ENCODE results near the gene TTC39C.

- TF ChIP-seq CTCF (conservative IDR thresholded peaks at IDR 0.05; ENCODE audit: low read depth, low read length) (no peak), EZH2phosphoT487 (IDR thresholded peaks at IDR 0.05; ENCODE audit: borderline replicate concordance, low read length) (no peak)
These were observed 7.7 kb upstream of the TTC39C start for GRCh38 chr18:24006712-24007313.

Data from PC-3 (cell line).